AG09309 (cell line): Measurements from ENCODE around the gene PHLPP1.

ENCODE experiments used
- DNase-seq: peaks from one replicate; pipeline ENCODE4 v3.0.0-alpha.2; 2010; ENCODE audit warnings: low read depth
- H3K4me3 ChIP-seq: 2 replicates; pipeline ENCODE4 v1.5.1; 2011; ENCODE audit warnings: mild to moderate bottlenecking, low read depth, low read length, moderate library complexity; ENCODE audit not compliant: control insufficient read depth
- CTCF ChIP-seq: IDR thresholded peaks from 2 replicates; pipeline ENCODE4 v1.5.1; 2011; ENCODE audit warnings: mild to moderate bottlenecking, low read depth, low read length, inconsistent platforms; ENCODE audit not compliant: insufficient read depth, control insufficient read depth; ENCODE audit errors: missing control alignments

The PHLPP1 gene

GRCh38 chr18:62715436-62715758 is at the start of gene PHLPP1:
Gene PHLPP1, plus strand, starts transcription at chr18:62715541. Its CDS starts 143 bp downstream, at chr18:62715684.
- peak within 1 kb of the TSS; percentile 66 for H3K4me3 ChIP-seq
- DNase-seq = no peak
- no peak for TF ChIP-seq CTCF

DNA sequence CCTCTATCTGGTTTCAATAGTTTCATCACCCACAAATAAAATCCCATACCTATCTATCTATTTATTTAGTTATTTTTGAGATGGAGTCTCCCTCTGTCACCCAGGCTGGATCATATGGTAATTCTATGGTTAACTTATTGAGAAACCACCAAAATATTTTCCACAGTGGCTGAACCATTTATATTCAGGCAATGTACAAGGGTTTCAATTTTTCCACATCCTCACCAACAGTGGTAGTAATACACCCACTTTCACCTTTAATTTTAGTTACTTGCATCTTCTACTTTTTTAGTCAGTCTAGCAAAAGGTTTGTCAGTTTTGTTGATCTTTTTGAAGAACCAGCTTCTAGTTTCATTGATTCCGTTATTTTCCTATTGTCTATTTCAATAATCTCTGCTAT is 46.1 kb upstream of the PHLPP1 start:
- no peak for TF ChIP-seq CTCF

GRCh38 chr18:62670573-62670972 is 44.8 kb upstream of the PHLPP1 start:
- DNase-seq = no peak
- no peak for TF ChIP-seq CTCF
- H3K4me3 ChIP-seq = no peak overlapping the region

More for the DNA sequence above, 46.1 kb upstream of the PHLPP1 start:
- H3K4me3 ChIP-seq = no peak overlapping the region
- no peak for DNase-seq

- no peak overlapping the region for H3K4me3 ChIP-seq
- no peak for DNase-seq
Observed at GRCh38 chr18:62672600-62672999, 42.7 kb upstream of the PHLPP1 start.

DNA sequence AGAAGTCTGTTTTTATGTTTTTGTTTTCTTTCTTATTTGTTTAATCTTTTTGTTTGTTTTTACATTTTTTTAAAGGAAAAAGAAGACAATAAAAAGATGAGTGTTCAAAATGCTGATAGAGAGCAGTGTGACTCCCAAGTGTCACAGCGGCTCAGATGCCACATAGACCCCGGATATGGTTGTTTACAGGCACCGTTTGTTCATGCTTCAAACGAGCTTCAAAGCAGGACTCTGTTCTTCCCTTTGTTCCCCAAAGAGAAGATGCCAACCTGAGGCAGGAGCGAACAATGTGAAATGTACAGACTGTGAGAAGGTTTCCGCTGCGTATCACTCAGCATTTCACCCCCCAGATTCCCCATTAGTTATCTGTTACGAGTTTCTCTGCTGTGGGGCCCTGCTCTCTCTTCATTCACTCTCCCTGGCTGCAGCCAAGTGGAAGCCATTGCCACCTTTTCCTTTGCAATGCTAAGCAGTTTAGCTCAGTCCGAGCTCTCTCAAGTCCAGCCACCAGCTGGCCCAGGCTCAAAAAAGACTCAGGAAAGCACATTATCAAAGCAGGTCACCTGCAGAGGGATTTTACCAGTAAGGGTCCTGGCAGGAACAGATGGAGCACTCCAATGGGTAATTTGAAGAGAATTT is 36.4 kb upstream of the PHLPP1 start:
- DNase-seq = no peak
- TF ChIP-seq CTCF = no peak
- no peak overlapping the region for H3K4me3 ChIP-seq

More at GRCh38 chr18:62672600-62672999, 42.7 kb upstream of the PHLPP1 start:
- TF ChIP-seq CTCF = no peak

DNA sequence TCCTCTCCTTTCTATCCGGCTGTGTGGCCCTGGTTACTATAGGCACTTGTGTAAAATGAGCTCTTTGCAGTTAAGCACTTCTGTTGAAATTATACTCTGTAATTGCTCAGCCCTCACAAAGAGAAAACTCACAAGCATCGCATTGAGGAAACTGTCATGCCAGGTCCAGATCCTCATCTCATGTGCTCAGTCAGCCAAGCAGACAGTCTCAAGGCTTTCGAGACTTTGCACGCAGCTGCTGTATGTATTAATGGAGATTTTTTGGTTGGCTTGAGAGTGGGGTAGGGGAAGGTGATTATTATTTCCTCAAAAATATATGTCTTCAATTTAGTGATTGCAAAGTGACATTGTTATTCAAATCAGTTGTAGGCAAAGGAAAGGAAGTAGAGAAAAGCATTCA is 33.0 kb upstream of the PHLPP1 start:
- no peak for TF ChIP-seq CTCF
- no peak overlapping the region for H3K4me3 ChIP-seq
- DNase-seq = no peak
